Measurements from ENCODE around the gene TEAD1. TPM values are rescaled to one million over a fixed set of nuclear protein-coding genes. Genes with fewer than 3 reads are reported as not detected.
A peak's percentile ranks its signal among the peaks of the same experiment; 100 is the strongest.

Gene TEAD1
- total and polyA plus RNA-seq, 2 donors (not counting 1 experiment from before 2014, with no cell fraction given), result 88.6 to 121 TPM

DNA sequence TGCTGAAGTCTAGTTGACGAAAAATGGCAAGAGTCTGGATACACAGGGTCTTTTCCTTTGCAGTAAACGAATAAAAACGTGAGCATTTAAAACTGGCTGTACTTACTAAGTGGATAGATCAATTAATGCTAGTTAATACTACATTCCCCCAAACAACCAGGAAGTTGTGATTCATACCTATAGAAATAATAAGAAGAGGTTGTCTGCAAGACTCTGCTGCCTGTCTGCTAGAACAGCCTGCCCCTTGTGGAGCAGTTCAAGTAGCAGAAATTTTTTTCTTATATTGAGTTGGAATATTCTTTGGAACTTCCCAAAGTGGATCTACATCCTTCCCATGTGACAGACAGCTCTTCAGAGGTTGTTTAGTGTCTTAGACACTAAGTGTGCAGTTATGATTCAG, 86.8 kb downstream of the TEAD1 start:
- TF ChIP-seq CTCF (conservative IDR thresholded peaks at IDR 0.05 in 1 of 2, IDR thresholded peaks at IDR 0.05 in 1 of 2; ENCODE audit: low read depth in 1 of 2, low read length in 2 of 2), result peak; percentile 15 to 59
- no peak for TF ChIP-seq EZH2 (IDR thresholded peaks at IDR 0.05; ENCODE audit: low read length, missing control alignments)
- peaks cover 94% of the 10 kb centered on the region for H3K79me2 ChIP-seq (ENCODE audit: control insufficient read depth, insufficient read depth, low read length)
- peaks cover 5% of the 10 kb centered on the region for H3K36me3 ChIP-seq (ENCODE audit: control insufficient read depth, insufficient read depth, low read length)
- H3K9ac ChIP-seq (ENCODE audit: insufficient read depth, low read length), result no peak overlapping the region
- H3K4me3 ChIP-seq (replicated peaks in 1 of 4; ENCODE audit: control extremely low read depth in 1 of 4, insufficient read depth in 1 of 4, low read depth in 3 of 4, low read length in 4 of 4), result no peak overlapping the region
- no peaks in the 10 kb centered on the region for H3K9me3 ChIP-seq (ENCODE audit: control insufficient read depth, insufficient read depth, low read depth, low read length)
- peak; percentile 46 to 47 for DNase-seq (ENCODE audit: low read depth in 2 of 2)
- H3K27ac ChIP-seq (ENCODE audit: insufficient read depth, low read length), result no peak overlapping the region
- H4K20me1 ChIP-seq (ENCODE audit: control insufficient read depth, extremely low read depth, insufficient read depth, low read length), result peaks cover 5% of the 10 kb centered on the region
- H3K4me1 ChIP-seq (ENCODE audit: control insufficient read depth, extremely low read depth, insufficient read depth, low read length), result peaks cover 9% of the 10 kb centered on the region
- no peaks in the 10 kb centered on the region for H3K27me3 ChIP-seq (ENCODE audit: control insufficient read depth, insufficient read depth, low read length)
- H2AFZ ChIP-seq (ENCODE audit: low read length), result no peak overlapping the region
- no peak overlapping the region for H3K4me2 ChIP-seq (ENCODE audit: extremely low read depth, insufficient read depth, low read length)

DNA sequence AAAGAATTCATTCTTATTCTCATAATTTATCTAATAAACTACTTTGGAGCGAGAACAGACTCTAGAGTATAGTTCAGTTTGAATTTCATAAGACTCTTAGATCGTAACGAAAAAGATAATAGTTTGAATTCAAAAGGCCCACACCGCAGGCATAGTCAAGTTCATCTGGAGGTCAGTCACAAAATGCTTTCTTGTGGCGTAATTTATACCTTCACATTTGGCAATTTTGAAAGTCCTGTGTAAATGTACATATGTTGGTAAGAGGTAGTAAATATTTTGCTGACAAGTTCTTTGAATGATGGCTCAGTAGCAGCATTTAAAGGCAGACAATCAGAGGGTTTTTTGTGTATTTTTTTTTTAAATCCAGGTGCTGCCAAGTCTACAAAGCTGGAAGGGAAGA, 88.1 kb downstream of the TEAD1 start:
- no peak overlapping the region for H3K4me3 ChIP-seq (replicated peaks in 1 of 4; ENCODE audit: control extremely low read depth in 1 of 4, insufficient read depth in 1 of 4, low read depth in 3 of 4, low read length in 4 of 4)
- TF ChIP-seq CTCF (conservative IDR thresholded peaks at IDR 0.05 in 1 of 2, IDR thresholded peaks at IDR 0.05 in 1 of 2; ENCODE audit: low read depth in 1 of 2, low read length in 2 of 2), result no peak
- TF ChIP-seq EZH2 (IDR thresholded peaks at IDR 0.05; ENCODE audit: low read length, missing control alignments), result no peak
- H3K79me2 ChIP-seq (ENCODE audit: control insufficient read depth, insufficient read depth, low read length), result peaks cover 93% of the 10 kb centered on the region
- DNase-seq (ENCODE audit: low read depth in 2 of 2), result no peak
- H4K20me1 ChIP-seq (ENCODE audit: control insufficient read depth, extremely low read depth, insufficient read depth, low read length), result no peaks in the 10 kb centered on the region
- H3K9ac ChIP-seq (ENCODE audit: insufficient read depth, low read length), result no peak overlapping the region
- H3K9me3 ChIP-seq (ENCODE audit: control insufficient read depth, insufficient read depth, low read depth, low read length), result no peaks in the 10 kb centered on the region
- no peak overlapping the region for H3K27ac ChIP-seq (ENCODE audit: insufficient read depth, low read length)
- H3K36me3 ChIP-seq (ENCODE audit: control insufficient read depth, insufficient read depth, low read length), result peaks cover 7% of the 10 kb centered on the region
- no peak overlapping the region for H2AFZ ChIP-seq (ENCODE audit: low read length)
- peaks cover 15% of the 10 kb centered on the region for H3K4me1 ChIP-seq (ENCODE audit: control insufficient read depth, extremely low read depth, insufficient read depth, low read length)
- H3K27me3 ChIP-seq (ENCODE audit: control insufficient read depth, insufficient read depth, low read length), result no peaks in the 10 kb centered on the region
- no peak overlapping the region for H3K4me2 ChIP-seq (ENCODE audit: extremely low read depth, insufficient read depth, low read length)

DNA sequence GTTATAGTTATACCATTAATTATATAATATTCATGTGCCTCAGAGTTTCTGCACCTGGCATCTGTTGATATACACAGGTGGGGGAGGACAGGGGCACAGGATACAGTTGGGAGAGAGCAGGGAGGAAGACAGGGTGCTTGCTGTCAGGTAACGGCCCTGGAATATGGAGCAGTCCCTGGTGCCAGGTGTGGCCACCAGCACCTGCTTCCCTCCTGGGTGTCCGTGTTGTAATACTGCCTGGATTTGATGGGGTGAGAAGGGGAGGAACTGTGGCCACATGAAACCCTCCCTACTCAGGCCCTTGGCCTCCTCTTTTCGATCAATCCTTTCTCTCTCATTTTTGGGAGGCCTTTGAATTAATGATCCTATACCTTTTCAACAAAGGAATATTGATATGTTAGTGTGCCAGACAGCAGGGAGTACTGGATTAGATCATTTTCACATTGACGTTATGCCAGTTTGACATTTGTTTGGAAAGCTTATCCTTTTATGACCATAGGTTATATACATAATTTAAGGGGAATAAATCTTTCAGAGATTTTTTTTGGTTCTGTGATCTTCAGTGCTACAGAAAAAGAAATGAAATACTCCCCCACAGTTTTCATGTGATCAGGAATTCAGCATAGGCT, 88.6 kb downstream of the TEAD1 start:
- H3K9ac ChIP-seq (ENCODE audit: insufficient read depth, low read length), result no peak overlapping the region
- no peaks in the 10 kb centered on the region for H3K27me3 ChIP-seq (ENCODE audit: control insufficient read depth, insufficient read depth, low read length)
- TF ChIP-seq EZH2 (IDR thresholded peaks at IDR 0.05; ENCODE audit: low read length, missing control alignments) (no peak), CTCF (conservative IDR thresholded peaks at IDR 0.05 in 1 of 2, IDR thresholded peaks at IDR 0.05 in 1 of 2; ENCODE audit: low read depth in 1 of 2, low read length in 2 of 2) (no peak)
- H3K9me3 ChIP-seq (ENCODE audit: control insufficient read depth, insufficient read depth, low read depth, low read length), result no peaks in the 10 kb centered on the region
- H3K36me3 ChIP-seq (ENCODE audit: control insufficient read depth, insufficient read depth, low read length), result peaks cover 7% of the 10 kb centered on the region
- no peak for DNase-seq (ENCODE audit: low read depth in 2 of 2)
- H3K4me1 ChIP-seq (ENCODE audit: control insufficient read depth, extremely low read depth, insufficient read depth, low read length), result peaks cover 15% of the 10 kb centered on the region
- H3K4me2 ChIP-seq (ENCODE audit: extremely low read depth, insufficient read depth, low read length), result no peak overlapping the region
- H2AFZ ChIP-seq (ENCODE audit: low read length), result no peak overlapping the region
- H3K4me3 ChIP-seq (replicated peaks in 1 of 4; ENCODE audit: control extremely low read depth in 1 of 4, insufficient read depth in 1 of 4, low read depth in 3 of 4, low read length in 4 of 4), result no peak overlapping the region
- no peak overlapping the region for H3K27ac ChIP-seq (ENCODE audit: insufficient read depth, low read length)
- H4K20me1 ChIP-seq (ENCODE audit: control insufficient read depth, extremely low read depth, insufficient read depth, low read length), result no peaks in the 10 kb centered on the region
- peaks cover 93% of the 10 kb centered on the region for H3K79me2 ChIP-seq (ENCODE audit: control insufficient read depth, insufficient read depth, low read length)

Measured in fibroblast of lung (primary cell).